Measurements from ENCODE around the gene RFPL4A. TPM values are rescaled to one million over a fixed set of nuclear protein-coding genes. Genes with fewer than 3 reads are reported as not detected.
"Not testable (repeated sequence)": the region's sequence is repeated elsewhere in the genome, so short reads cannot be mapped to it uniquely, and the experiment has no call there.

The RFPL4A gene
- polyA plus RNA-seq (2012; ENCODE audit: missing spikeins), result not detected

DNA sequence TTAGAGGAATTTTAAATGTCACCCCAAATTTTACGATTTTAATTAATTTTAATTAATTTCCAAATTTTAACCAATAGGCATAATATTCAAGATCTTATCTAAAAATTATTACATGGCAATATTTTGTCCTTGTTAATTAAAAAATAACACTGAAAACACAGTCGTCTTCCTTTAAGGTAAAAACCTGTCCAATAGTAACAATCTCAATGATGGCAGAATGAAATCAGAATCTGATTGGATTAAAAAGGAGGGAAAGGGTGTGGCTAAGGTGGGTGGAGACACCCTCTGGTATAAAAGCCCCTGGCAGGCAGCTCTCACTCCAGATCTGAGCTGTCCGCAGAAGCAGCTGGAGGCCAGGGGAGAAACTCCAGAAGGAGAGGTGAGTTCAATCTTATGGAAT lies at the start of gene RFPL4A:
Gene RFPL4A (plus strand): TSS at position 301 of the 400 bp plus-strand sequence. CDS start 2,704 bp downstream, outside the sequence.
- not testable (repeated sequence) for FAIRE-seq; DNase-seq (ENCODE audit: insufficient read length)

- DNase-seq (ENCODE audit: insufficient read length) (no peak), FAIRE-seq (no peak)
- TF ChIP-seq POLR2AphosphoS5 (IDR thresholded peaks at IDR 0.05; ENCODE audit: low read depth, low read length) (no peak), TAF1 (IDR thresholded peaks at IDR 0.05; ENCODE audit: borderline replicate concordance, low read depth, low read length) (no peak), POLR2A (IDR thresholded peaks at IDR 0.05; ENCODE audit: low read depth, low read length) (no peak)
Measured at GRCh38 chr19:55711719-55712118, 47.2 kb upstream of the RFPL4A start.

DNA sequence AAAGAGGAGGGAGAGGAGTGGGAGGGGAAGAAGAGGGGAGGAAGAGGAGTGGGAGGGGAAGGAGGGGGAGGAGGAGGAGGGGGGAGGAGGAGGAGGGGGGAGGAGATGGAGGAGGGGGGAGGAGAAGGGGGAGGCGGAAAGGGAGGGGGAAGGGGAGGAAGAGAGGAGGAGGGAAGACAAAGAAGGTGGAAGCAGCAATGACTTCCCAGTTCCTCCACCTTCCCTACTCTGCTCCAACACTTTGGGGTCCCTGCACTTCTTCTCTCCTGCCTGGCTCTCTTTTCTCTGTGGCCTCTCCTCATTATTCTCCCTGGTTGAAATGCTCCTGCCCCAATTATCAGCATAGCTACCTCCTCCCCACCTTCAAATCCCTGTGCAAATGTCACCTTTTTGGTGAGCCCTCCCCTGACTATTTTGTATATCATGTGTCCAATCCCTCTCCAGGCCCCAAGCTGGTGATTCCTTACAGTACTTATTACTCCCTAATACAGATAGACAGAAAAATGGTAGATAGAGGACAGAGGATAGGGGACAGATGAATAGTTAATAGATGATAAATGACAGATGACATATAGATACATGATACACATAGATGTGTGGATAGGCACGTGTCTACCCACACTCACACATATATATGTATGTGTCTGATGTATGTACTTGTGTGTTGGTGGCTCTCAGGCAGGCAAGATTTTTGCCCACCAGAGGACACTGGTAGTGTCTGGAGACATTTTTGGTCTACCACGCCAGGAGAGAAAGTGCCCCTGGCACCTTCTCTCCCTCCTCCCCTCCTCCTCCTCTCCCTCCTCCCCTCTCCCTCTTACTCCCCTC lies 45.9 kb upstream of the RFPL4A start:
- FAIRE-seq (no peak), DNase-seq (ENCODE audit: insufficient read length) (no peak)
- no peak for TF ChIP-seq TAF1 (IDR thresholded peaks at IDR 0.05; ENCODE audit: borderline replicate concordance, low read depth, low read length)
- no peak for TF ChIP-seq POLR2A (IDR thresholded peaks at IDR 0.05; ENCODE audit: low read depth, low read length)
- TF ChIP-seq POLR2AphosphoS5 (IDR thresholded peaks at IDR 0.05; ENCODE audit: low read depth, low read length), result no peak

GRCh38 chr19:55716531-55716930 lies 42.4 kb upstream of the RFPL4A start:
- FAIRE-seq, result no peak
- no peak for DNase-seq (ENCODE audit: insufficient read length)
- TF ChIP-seq POLR2AphosphoS5 (IDR thresholded peaks at IDR 0.05; ENCODE audit: low read depth, low read length), result no peak
- TF ChIP-seq TAF1 (IDR thresholded peaks at IDR 0.05; ENCODE audit: borderline replicate concordance, low read depth, low read length), result no peak
- no peak for TF ChIP-seq POLR2A (IDR thresholded peaks at IDR 0.05; ENCODE audit: low read depth, low read length)

GRCh38 chr19:55717251-55717650 lies 41.6 kb upstream of the RFPL4A start:
- TF ChIP-seq POLR2AphosphoS5 (IDR thresholded peaks at IDR 0.05; ENCODE audit: low read depth, low read length), result no peak
- no peak for TF ChIP-seq POLR2A (IDR thresholded peaks at IDR 0.05; ENCODE audit: low read depth, low read length)
- TF ChIP-seq TAF1 (IDR thresholded peaks at IDR 0.05; ENCODE audit: borderline replicate concordance, low read depth, low read length), result no peak
- FAIRE-seq, result no peak

GRCh38 chr19:55717879-55718711 lies 40.8 kb upstream of the RFPL4A start:
- not testable (repeated sequence) for FAIRE-seq; DNase-seq (ENCODE audit: insufficient read length)

More at GRCh38 chr19:55717251-55717650, 41.6 kb upstream of the RFPL4A start:
- no peak for DNase-seq (ENCODE audit: insufficient read length)

DNA sequence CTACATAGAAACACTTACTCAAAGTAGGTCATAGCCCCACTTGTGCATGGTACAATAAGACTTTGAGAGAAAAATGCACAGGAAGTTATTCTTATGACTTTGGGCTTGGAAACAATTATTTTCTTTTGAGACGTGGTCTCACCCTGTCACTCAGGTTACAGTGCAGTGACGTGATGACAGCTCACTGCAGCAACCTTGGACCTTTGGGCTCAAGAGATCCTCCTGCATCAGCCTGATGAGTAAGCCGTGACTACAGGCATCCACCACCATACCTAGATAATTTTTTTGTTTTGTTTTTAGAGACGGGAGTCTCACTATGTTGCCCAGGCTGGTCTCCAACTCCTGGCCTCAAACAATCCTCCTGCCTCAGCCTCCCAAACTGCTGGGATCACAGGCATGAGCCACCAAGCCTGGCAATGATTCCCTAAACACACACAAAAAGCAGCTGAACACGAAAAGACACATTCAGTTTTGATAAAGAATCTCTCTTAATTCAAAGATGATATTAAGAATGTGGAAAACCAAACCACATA lies 38.6 kb upstream of the RFPL4A start:
- TF ChIP-seq POLR2A (IDR thresholded peaks at IDR 0.05; ENCODE audit: low read depth, low read length) (no peak), POLR2AphosphoS5 (IDR thresholded peaks at IDR 0.05; ENCODE audit: low read depth, low read length) (no peak), TAF1 (IDR thresholded peaks at IDR 0.05; ENCODE audit: borderline replicate concordance, low read depth, low read length) (no peak)
- no peak for FAIRE-seq
- no peak for DNase-seq (ENCODE audit: insufficient read length)

- no peak for DNase-seq (ENCODE audit: insufficient read length)
- TF ChIP-seq POLR2AphosphoS5 (IDR thresholded peaks at IDR 0.05; ENCODE audit: low read depth, low read length) (no peak), POLR2A (IDR thresholded peaks at IDR 0.05; ENCODE audit: low read depth, low read length) (no peak), TAF1 (IDR thresholded peaks at IDR 0.05; ENCODE audit: borderline replicate concordance, low read depth, low read length) (no peak)
- FAIRE-seq, result no peak
Measured at GRCh38 chr19:55720801-55721200, 38.1 kb upstream of the RFPL4A start.

- FAIRE-seq, result no peak
- no peak for DNase-seq (ENCODE audit: insufficient read length)
- TF ChIP-seq POLR2AphosphoS5 (IDR thresholded peaks at IDR 0.05; ENCODE audit: low read depth, low read length) (no peak), POLR2A (IDR thresholded peaks at IDR 0.05; ENCODE audit: low read depth, low read length) (no peak), TAF1 (IDR thresholded peaks at IDR 0.05; ENCODE audit: borderline replicate concordance, low read depth, low read length) (no peak)
Measured at GRCh38 chr19:55723491-55723890, 35.4 kb upstream of the RFPL4A start.

DNA sequence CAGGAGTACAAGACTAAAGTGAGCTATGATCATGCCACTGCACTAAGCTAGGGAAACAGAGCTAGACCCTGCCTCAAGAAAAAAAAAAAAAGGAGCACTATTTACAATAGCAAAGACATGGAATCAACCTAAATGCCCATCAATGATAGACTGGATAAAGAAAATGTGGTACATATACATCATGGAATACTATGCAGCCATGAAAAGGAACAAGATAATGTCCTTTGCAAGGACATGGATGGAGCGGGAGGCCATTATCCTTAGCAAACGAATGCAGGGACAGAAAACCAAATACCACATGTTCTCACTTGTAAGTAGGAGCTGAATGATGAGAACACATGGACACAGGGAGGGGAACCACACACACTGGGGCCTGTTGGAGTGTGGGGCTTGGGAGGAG lies 28.5 kb upstream of the RFPL4A start:
- not testable (repeated sequence) for FAIRE-seq; DNase-seq (ENCODE audit: insufficient read length)

- no peak for TF ChIP-seq POLR2AphosphoS5 (IDR thresholded peaks at IDR 0.05; ENCODE audit: low read depth, low read length)
- no peak for TF ChIP-seq TAF1 (IDR thresholded peaks at IDR 0.05; ENCODE audit: borderline replicate concordance, low read depth, low read length)
- TF ChIP-seq POLR2A (IDR thresholded peaks at IDR 0.05; ENCODE audit: low read depth, low read length), result no peak
- DNase-seq (ENCODE audit: insufficient read length), result no peak
- no peak for FAIRE-seq
Measured at GRCh38 chr19:55738302-55738701, 20.6 kb upstream of the RFPL4A start, which contains the start of gene NLRP9. Gene NLRP9, minus strand, starts transcription at chr19:55738402. Its CDS starts 28 bp downstream, at chr19:55738374.

GRCh38 chr19:55750715-55751114 lies 8.2 kb upstream of the RFPL4A start:
- FAIRE-seq (no peak), DNase-seq (ENCODE audit: insufficient read length) (no peak)
- TF ChIP-seq POLR2AphosphoS5 (IDR thresholded peaks at IDR 0.05; ENCODE audit: low read depth, low read length) (no peak), POLR2A (IDR thresholded peaks at IDR 0.05; ENCODE audit: low read depth, low read length) (no peak), TAF1 (IDR thresholded peaks at IDR 0.05; ENCODE audit: borderline replicate concordance, low read depth, low read length) (no peak)

Measured in GM12892 (cell line).